Keratinocyte (primary cell): ENCODE data around the gene KRTAP2-2. TPM values are rescaled to one million over a fixed set of nuclear protein-coding genes. Genes with fewer than 3 reads are reported as not detected.
A peak's percentile ranks its signal among the peaks of the same experiment; 100 is the strongest.

ENCODE experiments used
- DNase-seq: peaks from one replicate; pipeline ENCODE4 v3.0.0-alpha.2; 2011; ENCODE audit warnings: low read depth, missing footprints, low spot score
- FAIRE-seq: peaks from 2 replicates; lab custom pipeline; 2011; peaks lifted over from hg19 to GRCh38; lab: Jason Lieb, UNC
- H2AFZ ChIP-seq: 2 replicates; pipeline ENCODE4 v1.6.0; 2012; ENCODE audit warnings: low read length, control low read depth, inconsistent platforms; ENCODE audit not compliant: control insufficient read depth
- H3K27ac ChIP-seq: 2 replicates; pipeline ENCODE4 v1.5.1; 2011; ENCODE audit warnings: low read length; ENCODE audit not compliant: control insufficient read depth, insufficient read depth
- H3K27me3 ChIP-seq: 3 replicates; pipeline ENCODE4 v1.6.0; 2011; ENCODE audit warnings: low read length; ENCODE audit not compliant: control insufficient read depth, insufficient read depth; ENCODE audit errors: extremely low read depth
- H3K36me3 ChIP-seq, 2 experiments: 2 replicates in 1 of 2; 3 replicates in 1 of 2; pipeline ENCODE4 v1.5.1; 2011; ENCODE audit warnings: low read length in 2 of 2, mild to moderate bottlenecking in 1 of 2; ENCODE audit not compliant: control insufficient read depth in 2 of 2, insufficient read depth in 2 of 2; ENCODE audit errors: extremely low read depth in 1 of 2
- H3K4me1 ChIP-seq: 3 replicates; pipeline ENCODE4 v1.5.1; 2011; ENCODE audit warnings: low read length; ENCODE audit not compliant: control insufficient read depth, insufficient read depth; ENCODE audit errors: extremely low read depth
- H3K4me2 ChIP-seq: 3 replicates; pipeline ENCODE4 v1.6.0; 2011; ENCODE audit warnings: low read depth, low read length; ENCODE audit not compliant: control insufficient read depth, insufficient read depth; ENCODE audit errors: extremely low read depth
- H3K4me3 ChIP-seq, 3 experiments: fragments of 200-600 bp in 1 of 3; sonication (generic) in 1 of 3; 2 replicates in 2 of 3; 3 replicates in 1 of 3; pipeline ENCODE4 v1.5.1; 2011 to 2016; ENCODE audit warnings: low read length in 3 of 3, mild to moderate bottlenecking in 3 of 3, control low read depth in 2 of 3, inconsistent platforms in 1 of 3, low read depth in 1 of 3, mixed read lengths in 1 of 3, mixed run types in 1 of 3, moderate library complexity in 1 of 3; ENCODE audit not compliant: control insufficient read depth in 2 of 3, insufficient read depth in 2 of 3; ENCODE audit errors: extremely low read depth in 1 of 3
- H3K79me2 ChIP-seq: 2 replicates; pipeline ENCODE4 v1.6.0; 2012; ENCODE audit warnings: low read length; ENCODE audit not compliant: control insufficient read depth, insufficient read depth
- H3K9ac ChIP-seq: 3 replicates; pipeline ENCODE4 v1.6.0; 2011; ENCODE audit warnings: low read length; ENCODE audit not compliant: control insufficient read depth, insufficient read depth; ENCODE audit errors: extremely low read depth
- H3K9me1 ChIP-seq: 3 replicates; pipeline ENCODE4 v1.6.0; 2011; ENCODE audit warnings: low read length; ENCODE audit not compliant: control insufficient read depth, insufficient read depth; ENCODE audit errors: extremely low read depth
- H3K9me3 ChIP-seq: 2 replicates; pipeline ENCODE4 v1.5.1; 2012; ENCODE audit warnings: low read depth, low read length; ENCODE audit not compliant: control insufficient read depth
- H4K20me1 ChIP-seq: 3 replicates; pipeline ENCODE4 v1.6.0; 2011; ENCODE audit warnings: low read length; ENCODE audit not compliant: control insufficient read depth, insufficient read depth; ENCODE audit errors: extremely low read depth
- EZH2 ChIP-seq: IDR thresholded peaks from one replicate; pipeline ENCODE4 v1.6.1; 2012; ENCODE audit warnings: inconsistent platforms, mild to moderate bottlenecking, low read length, moderate library complexity
- dilution Hi-C: fragments of 300-500 bp; cut with MboI; formaldehyde crosslinking; loops from one replicate; pipeline ENCODE4 v1.7.0; 2020; ENCODE audit warnings: low sequenced_read_pairs; ENCODE audit not compliant: extremely low pct_ligation_motif_present
- polyA plus RNA-seq, 5 experiments: library from polyadenylated mRNA; depleted of rRNA in 3 of 5; stranded (reverse) in 3 of 5; stranded (forward) in 1 of 5; unstranded in 1 of 5; fragments of >200 nt; gene quantifications; 1 replicate in 1 of 5; 2 replicates in 3 of 5; 3 replicates in 1 of 5; pipeline versions ENCODE4 v1.2.1 to v1.2.3, GENCODE V29; 2011 to 2012; ENCODE audit warnings: missing spikeins in 2 of 5, low read depth in 1 of 5, low replicate concordance in 1 of 5
- TF ChIP-seq, protein P1 (sequence below), 3 experiments: IDR thresholded peaks in 1 of 3; conservative IDR thresholded peaks in 1 of 3; optimal IDR thresholded peaks in 1 of 3; 2 replicates in 2 of 3; 3 replicates in 1 of 3; pipeline versions ENCODE3 to v1.5.1; 2011; ENCODE audit warnings: low read length in 3 of 3, mild to moderate bottlenecking in 3 of 3, moderate library complexity in 2 of 3, control low read depth in 1 of 3, inconsistent platforms in 1 of 3; ENCODE audit not compliant: insufficient read depth in 2 of 3; ENCODE audit errors: extremely low read depth in 1 of 3

Gene KRTAP2-2
- polyA plus RNA-seq, 1 donor (not counting 4 experiments of a cell fraction or from before 2014, with no cell fraction given): not detected

DNA sequence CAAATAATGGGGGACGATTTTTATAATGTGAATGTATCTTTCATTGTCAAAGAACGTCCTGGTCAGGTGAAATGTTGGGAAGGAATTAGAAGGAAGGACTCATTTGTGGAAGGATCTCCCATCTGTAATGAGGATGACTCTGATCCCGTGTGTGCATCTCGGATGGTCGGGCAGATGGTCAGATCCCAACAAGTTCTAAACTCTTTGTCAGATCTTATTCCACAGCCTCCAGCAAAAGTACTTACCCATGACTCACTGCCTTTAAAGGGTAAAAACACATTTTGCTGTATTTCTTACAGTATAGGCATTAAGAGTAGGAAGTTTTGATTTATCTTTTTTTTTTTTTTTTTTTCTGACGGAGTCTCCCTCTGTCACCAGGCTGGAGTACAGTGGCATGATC, 43.5 kb upstream of the KRTAP2-2 start:
- peak overlapping the region; percentile 59 for H3K4me2 ChIP-seq
- peak overlapping the region; percentile 55 for H3K27ac ChIP-seq
- no peak overlapping the region for H3K4me3 ChIP-seq
- H3K27me3 ChIP-seq: no peaks in the 10 kb centered on the region
- FAIRE-seq (peak; percentile 96), DNase-seq (peak; percentile 81)
- H3K9ac ChIP-seq: no peak overlapping the region
- no peak overlapping the region for H2AFZ ChIP-seq
- H3K36me3 ChIP-seq: no peaks in the 10 kb centered on the region
- no peaks in the 10 kb centered on the region for H3K79me2 ChIP-seq
- TF ChIP-seq EZH2: no peak
- TF ChIP-seq, protein P1, sequence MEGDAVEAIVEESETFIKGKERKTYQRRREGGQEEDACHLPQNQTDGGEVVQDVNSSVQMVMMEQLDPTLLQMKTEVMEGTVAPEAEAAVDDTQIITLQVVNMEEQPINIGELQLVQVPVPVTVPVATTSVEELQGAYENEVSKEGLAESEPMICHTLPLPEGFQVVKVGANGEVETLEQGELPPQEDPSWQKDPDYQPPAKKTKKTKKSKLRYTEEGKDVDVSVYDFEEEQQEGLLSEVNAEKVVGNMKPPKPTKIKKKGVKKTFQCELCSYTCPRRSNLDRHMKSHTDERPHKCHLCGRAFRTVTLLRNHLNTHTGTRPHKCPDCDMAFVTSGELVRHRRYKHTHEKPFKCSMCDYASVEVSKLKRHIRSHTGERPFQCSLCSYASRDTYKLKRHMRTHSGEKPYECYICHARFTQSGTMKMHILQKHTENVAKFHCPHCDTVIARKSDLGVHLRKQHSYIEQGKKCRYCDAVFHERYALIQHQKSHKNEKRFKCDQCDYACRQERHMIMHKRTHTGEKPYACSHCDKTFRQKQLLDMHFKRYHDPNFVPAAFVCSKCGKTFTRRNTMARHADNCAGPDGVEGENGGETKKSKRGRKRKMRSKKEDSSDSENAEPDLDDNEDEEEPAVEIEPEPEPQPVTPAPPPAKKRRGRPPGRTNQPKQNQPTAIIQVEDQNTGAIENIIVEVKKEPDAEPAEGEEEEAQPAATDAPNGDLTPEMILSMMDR (optimal IDR thresholded peaks at IDR 0.05 in 1 of 3, IDR thresholded peaks at IDR 0.05 in 1 of 3, conservative IDR thresholded peaks at IDR 0.05 in 1 of 3; ENCODE audit: extremely low read depth in 1 of 3, insufficient read depth in 2 of 3, low read length in 3 of 3): no peak
- H3K4me1 ChIP-seq: peaks cover 23% of the 10 kb centered on the region
- no peaks in the 10 kb centered on the region for H4K20me1 ChIP-seq
- no peaks in the 10 kb centered on the region for H3K9me1 ChIP-seq
- H3K9me3 ChIP-seq: no peaks in the 10 kb centered on the region
- dilution Hi-C loops: no loop called here

DNA sequence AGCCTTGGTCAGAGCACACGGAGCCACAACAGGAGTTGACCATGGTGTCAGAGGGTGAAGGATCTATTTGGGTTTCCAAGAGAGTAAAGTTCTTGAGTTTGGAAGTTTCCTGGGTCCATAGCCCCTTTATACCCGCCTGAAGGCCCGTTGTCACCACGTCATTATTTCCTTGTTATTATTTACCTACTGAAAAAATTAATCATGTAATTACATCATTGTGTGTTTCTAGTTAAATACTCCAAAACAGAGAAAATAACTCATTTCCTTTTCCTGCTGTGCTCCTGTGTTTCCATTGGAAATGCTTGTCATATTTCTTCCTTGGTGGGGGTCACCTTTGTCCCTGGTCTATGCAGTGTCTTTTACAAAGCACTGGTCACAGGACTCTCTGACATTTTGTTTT, 43.0 kb upstream of the KRTAP2-2 start, which contains the start of gene KRTAP4-8:
Gene KRTAP4-8 (minus strand): TSS at position 101 of the 400 bp plus-strand sequence. CDS start 58 bp downstream, at position 43.
- Histone ChIP-seq H2AFZ (no peak within 1 kb of the TSS), H3K36me3 (no peaks in the 10 kb centered on the region), H3K9me3 (no peaks in the 10 kb centered on the region), H3K27me3 (no peaks in the 10 kb centered on the region), H3K79me2 (no peaks in the 10 kb centered on the region), H3K9me1 (no peaks in the 10 kb centered on the region), H3K27ac (peak within 1 kb of the TSS; percentile 55), H3K9ac (no peak within 1 kb of the TSS), H3K4me3 (no peak within 1 kb of the TSS), H3K4me2 (peak within 1 kb of the TSS; percentile 59), H3K4me1 (peaks cover 23% of the 10 kb centered on the region), H4K20me1 (no peaks in the 10 kb centered on the region)
- dilution Hi-C loops: no loop called here
- FAIRE-seq: no peak
- DNase-seq: no peak
- TF ChIP-seq, protein P1 (optimal IDR thresholded peaks at IDR 0.05 in 1 of 3, IDR thresholded peaks at IDR 0.05 in 1 of 3, conservative IDR thresholded peaks at IDR 0.05 in 1 of 3; ENCODE audit: extremely low read depth in 1 of 3, insufficient read depth in 2 of 3, low read length in 3 of 3): no peak
- TF ChIP-seq EZH2: no peak
